Fibroblast of lung (primary cell): ENCODE results near the gene TAS2R19. TPM values are rescaled to one million over a fixed set of nuclear protein-coding genes. Genes with fewer than 3 reads are reported as not detected.

Experiments used
- DNase-seq, 2 donors: peaks; one replicate each; pipeline versions ENCODE4 v3.0.0 to v3.0.0-alpha.2; 2010; ENCODE audit warnings: low read depth in 2 of 2
- H2AFZ ChIP-seq: 2 replicates; pipeline ENCODE4 v1.5.1; 2012; ENCODE audit warnings: low read length, control low read depth, inconsistent platforms
- H3K27ac ChIP-seq: 2 replicates; pipeline ENCODE4 v1.5.1; 2011; ENCODE audit warnings: low read length, control low read depth; ENCODE audit not compliant: insufficient read depth
- H3K27me3 ChIP-seq: 2 replicates; pipeline ENCODE4 v1.5.1; 2011; ENCODE audit warnings: mild to moderate bottlenecking, low read length; ENCODE audit not compliant: control insufficient read depth, insufficient read depth
- H3K36me3 ChIP-seq: 2 replicates; pipeline ENCODE4 v1.5.1; 2011; ENCODE audit warnings: low read length; ENCODE audit not compliant: control insufficient read depth, insufficient read depth
- H3K4me1 ChIP-seq: 2 replicates; pipeline ENCODE4 v1.5.1; 2011; ENCODE audit warnings: low read length; ENCODE audit not compliant: control insufficient read depth, insufficient read depth; ENCODE audit errors: extremely low read depth
- H3K4me2 ChIP-seq: 2 replicates; pipeline ENCODE4 v1.5.1; 2011; ENCODE audit warnings: low read length, control low read depth; ENCODE audit not compliant: insufficient read depth; ENCODE audit errors: extremely low read depth
- H3K4me3 ChIP-seq, 4 experiments: fragments of 200-600 bp in 1 of 4; sonication (generic) in 1 of 4; replicated peaks in 1 of 4; 2 replicates each; pipeline ENCODE4 v1.5.1; 2011 to 2016; ENCODE audit warnings: low read length in 4 of 4, low read depth in 3 of 4, mild to moderate bottlenecking in 3 of 4, control low read depth in 2 of 4, inconsistent platforms in 1 of 4, mixed read lengths in 1 of 4; ENCODE audit not compliant: insufficient read depth in 1 of 4; ENCODE audit errors: control extremely low read depth in 1 of 4
- H3K79me2 ChIP-seq: 2 replicates; pipeline ENCODE4 v1.5.1; 2012; ENCODE audit warnings: mild to moderate bottlenecking, low read length, inconsistent platforms; ENCODE audit not compliant: control insufficient read depth, insufficient read depth
- H3K9ac ChIP-seq: 2 replicates; pipeline ENCODE4 v1.5.1; 2011; ENCODE audit warnings: mild to moderate bottlenecking, low read length, control low read depth; ENCODE audit not compliant: insufficient read depth
- H3K9me3 ChIP-seq: 2 replicates; pipeline ENCODE4 v1.5.1; 2012; ENCODE audit warnings: low read depth, low read length; ENCODE audit not compliant: control insufficient read depth, insufficient read depth
- H4K20me1 ChIP-seq: 2 replicates; pipeline ENCODE4 v1.5.1; 2011; ENCODE audit warnings: low read length; ENCODE audit not compliant: control insufficient read depth, insufficient read depth; ENCODE audit errors: extremely low read depth
- CTCF ChIP-seq, 2 donors: IDR thresholded peaks in 1 of 2; conservative IDR thresholded peaks in 1 of 2; 1 replicate in 1 of 2; 2 replicates in 1 of 2; pipeline ENCODE4 v1.5.1; 2011 to 2012; ENCODE audit warnings: low read length in 2 of 2, control low read depth in 1 of 2, inconsistent platforms in 1 of 2, low read depth in 1 of 2, mild to moderate bottlenecking in 1 of 2
- EZH2 ChIP-seq: IDR thresholded peaks from 2 replicates; pipeline ENCODE4 v1.5.1; 2012; ENCODE audit warnings: low read length, control low read depth, mild to moderate bottlenecking; ENCODE audit errors: missing control alignments
- polyA plus RNA-seq, 2 donors: library from polyadenylated mRNA; depleted of rRNA in 1 of 2; stranded (reverse) in 1 of 2; unstranded in 1 of 2; fragments of >200 nt; gene quantifications; 2 replicates each; pipeline ENCODE4 v1.2.1, GENCODE V29; 2011 to 2012; ENCODE audit warnings: missing spikeins in 1 of 2
- total RNA-seq: library from RNA; depleted of rRNA; stranded (reverse); fragments of >200 nt; gene quantifications from 2 replicates; pipeline ENCODE4 v1.2.1, GENCODE V29; 2014

Gene TAS2R19
- total and polyA plus RNA-seq, 2 donors (not counting 1 experiment from before 2014, with no cell fraction given), result 0.49 to 5.3 TPM

GRCh38 chr12:10989107-10989506 is 33.3 kb downstream of the TAS2R19 start:
- no peak for DNase-seq
- H4K20me1 ChIP-seq, result no peaks in the 10 kb centered on the region

DNA sequence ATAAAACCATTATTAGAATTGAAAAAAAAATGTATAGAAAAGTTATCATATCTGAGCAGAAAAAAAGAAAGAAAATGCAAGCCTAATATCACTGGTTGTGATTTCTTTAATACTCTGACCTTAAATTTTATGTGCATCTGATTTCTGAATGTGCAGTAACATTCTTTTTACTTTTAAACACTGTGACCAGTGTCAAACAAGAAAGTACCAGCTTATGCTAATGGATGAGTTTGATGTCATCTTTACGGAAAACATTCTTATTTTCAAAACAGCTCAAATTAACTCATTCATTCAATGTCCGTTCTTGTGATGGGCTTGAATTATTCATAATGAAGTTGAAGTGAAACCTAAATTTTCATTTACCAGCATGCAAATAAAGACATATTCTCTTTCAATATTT is 35.6 kb downstream of the TAS2R19 start, which contains the start of gene TAS2R50:
TAS2R50 (minus strand) TSS at position 101 of the 400 bp plus-strand sequence; CDS start at position 49, 52 bp downstream.
- Histone ChIP-seq H3K4me2 (no peak within 1 kb of the TSS), H3K9me3 (no peaks in the 10 kb centered on the region), H3K27me3 (no peaks in the 10 kb centered on the region), H3K36me3 (no peaks in the 10 kb centered on the region), H3K27ac (no peak within 1 kb of the TSS), H3K79me2 (no peaks in the 10 kb centered on the region), H3K9ac (no peak within 1 kb of the TSS), H2AFZ (no peak within 1 kb of the TSS), H4K20me1 (no peaks in the 10 kb centered on the region), H3K4me3 (no peak within 1 kb of the TSS), H3K4me1 (no peaks in the 10 kb centered on the region)
- TF ChIP-seq EZH2 (no peak), CTCF (conservative IDR thresholded peaks at IDR 0.05 in 1 of 2, IDR thresholded peaks at IDR 0.05 in 1 of 2; ENCODE audit: low read depth in 1 of 2, low read length in 2 of 2) (no peak)
- no peak for DNase-seq

More at GRCh38 chr12:10989107-10989506, 33.3 kb downstream of the TAS2R19 start:
- no peak overlapping the region for H3K9ac ChIP-seq
- no peak overlapping the region for H2AFZ ChIP-seq
- no peaks in the 10 kb centered on the region for H3K4me1 ChIP-seq
- no peaks in the 10 kb centered on the region for H3K36me3 ChIP-seq
- H3K79me2 ChIP-seq, result no peaks in the 10 kb centered on the region
- no peaks in the 10 kb centered on the region for H3K9me3 ChIP-seq
- H3K27me3 ChIP-seq, result no peaks in the 10 kb centered on the region
- H3K4me2 ChIP-seq, result no peak overlapping the region
- no peak overlapping the region for H3K4me3 ChIP-seq
- H3K27ac ChIP-seq, result no peak overlapping the region
- no peak for TF ChIP-seq EZH2

- TF ChIP-seq CTCF (conservative IDR thresholded peaks at IDR 0.05 in 1 of 2, IDR thresholded peaks at IDR 0.05 in 1 of 2; ENCODE audit: low read depth in 1 of 2, low read length in 2 of 2) (no peak), EZH2 (no peak)
- Histone ChIP-seq H4K20me1 (no peaks in the 10 kb centered on the region), H3K36me3 (no peaks in the 10 kb centered on the region), H3K79me2 (no peaks in the 10 kb centered on the region), H3K4me2 (no peak overlapping the region), H3K4me3 (no peak overlapping the region), H3K9ac (no peak overlapping the region), H2AFZ (no peak overlapping the region), H3K4me1 (no peaks in the 10 kb centered on the region), H3K27ac (no peak overlapping the region), H3K9me3 (no peaks in the 10 kb centered on the region), H3K27me3 (no peaks in the 10 kb centered on the region)
- no peak for DNase-seq
Measured at GRCh38 chr12:10982244-10982643, 40.2 kb downstream of the TAS2R19 start.
